Astrocyte (in vitro differentiated cells and primary cell): ENCODE data around the gene EEF1AKMT1.
"Not testable (repeated sequence)": the region's sequence is repeated elsewhere in the genome, so short reads cannot be mapped to it uniquely, and the experiment has no call there.

ENCODE experiments used
- CTCF ChIP-seq: IDR thresholded peaks from 2 replicates; pipeline ENCODE4 v1.5.1; 2011; ENCODE audit warnings: low read depth, mild to moderate bottlenecking, inconsistent platforms, low read length, moderate library complexity; ENCODE audit not compliant: insufficient read depth
- EZH2 ChIP-seq: IDR thresholded peaks from 2 replicates; pipeline ENCODE4 v1.6.1; 2012; ENCODE audit warnings: mild to moderate bottlenecking, low read length, inconsistent platforms; ENCODE audit not compliant: insufficient read depth

GRCh38 chr13:20743830-20744404, 29.8 kb downstream of the EEF1AKMT1 start:
- TF ChIP-seq CTCF, EZH2: not testable (repeated sequence)
